Measurements from ENCODE around the gene CTPS2. TPM values are rescaled to one million over a fixed set of nuclear protein-coding genes. Genes with fewer than 3 reads are reported as not detected.

Gene CTPS2
- polyA plus RNA-seq, 1 of the 3 experiments (the other 2 are of a cell fraction): 6.1 TPM

DNA sequence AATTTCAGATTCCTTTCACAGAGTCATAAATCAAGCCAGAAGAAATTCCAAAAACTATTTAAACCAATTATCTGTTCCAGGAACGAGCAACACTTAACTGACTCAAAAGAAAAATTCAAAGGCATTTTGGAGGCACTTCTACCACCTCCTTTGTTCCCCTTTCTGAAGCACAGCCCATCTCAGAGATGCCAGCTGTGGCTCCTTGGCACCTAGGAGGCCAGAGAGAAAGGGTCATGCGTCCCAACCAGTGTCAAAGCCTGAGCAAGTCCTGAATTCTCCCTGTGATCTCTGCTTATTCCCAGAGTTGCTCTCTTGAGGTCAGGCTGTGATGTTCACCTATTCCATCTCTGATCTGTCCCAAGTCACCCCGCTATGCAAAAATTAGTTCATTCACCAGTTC is 167.5 kb downstream of the CTPS2 start (continued):
- TF ChIP-seq, protein P1, sequence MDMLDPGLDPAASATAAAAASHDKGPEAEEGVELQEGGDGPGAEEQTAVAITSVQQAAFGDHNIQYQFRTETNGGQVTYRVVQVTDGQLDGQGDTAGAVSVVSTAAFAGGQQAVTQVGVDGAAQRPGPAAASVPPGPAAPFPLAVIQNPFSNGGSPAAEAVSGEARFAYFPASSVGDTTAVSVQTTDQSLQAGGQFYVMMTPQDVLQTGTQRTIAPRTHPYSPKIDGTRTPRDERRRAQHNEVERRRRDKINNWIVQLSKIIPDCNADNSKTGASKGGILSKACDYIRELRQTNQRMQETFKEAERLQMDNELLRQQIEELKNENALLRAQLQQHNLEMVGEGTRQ (IDR thresholded peaks at IDR 0.05; ENCODE audit: borderline replicate concordance, low read depth, low read length): no peak
- TF ChIP-seq, protein P2, sequence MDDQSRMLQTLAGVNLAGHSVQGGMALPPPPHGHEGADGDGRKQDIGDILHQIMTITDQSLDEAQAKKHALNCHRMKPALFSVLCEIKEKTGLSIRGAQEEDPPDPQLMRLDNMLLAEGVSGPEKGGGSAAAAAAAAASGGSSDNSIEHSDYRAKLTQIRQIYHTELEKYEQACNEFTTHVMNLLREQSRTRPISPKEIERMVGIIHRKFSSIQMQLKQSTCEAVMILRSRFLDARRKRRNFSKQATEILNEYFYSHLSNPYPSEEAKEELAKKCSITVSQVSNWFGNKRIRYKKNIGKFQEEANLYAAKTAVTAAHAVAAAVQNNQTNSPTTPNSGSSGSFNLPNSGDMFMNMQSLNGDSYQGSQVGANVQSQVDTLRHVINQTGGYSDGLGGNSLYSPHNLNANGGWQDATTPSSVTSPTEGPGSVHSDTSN (IDR thresholded peaks at IDR 0.05): no peak
- TF ChIP-seq ELF1 (IDR thresholded peaks at IDR 0.05) (no peak), GABPA (IDR thresholded peaks at IDR 0.05; ENCODE audit: low read depth) (no peak)

Small RNA genes lying within 50 kb of the gene (small RNA-seq; reads per million reads assigned to genes)
- 0 reads per million in 7 experiments for gene MIR548AM

Other genes starting within 250 kb of the CTPS2 start
- gene S100G, start 62.5 kb downstream of the CTPS2 start, polyA plus RNA-seq (2012; rRNA removed): not detected in 2 replicates
- gene SYAP1, start 6.9 kb upstream of the CTPS2 start, polyA plus RNA-seq (2012; rRNA removed): 11.9 and 12.9 TPM in 2 replicates
- gene TXLNG, start 73.8 kb upstream of the CTPS2 start, polyA plus RNA-seq (2012; rRNA removed): 12.1 and 16.6 TPM in 2 replicates
- gene RBBP7, start 157.7 kb upstream of the CTPS2 start, polyA plus RNA-seq (2012; rRNA removed): 172 and 198 TPM in 2 replicates
- 0.62 and 0.73 TPM in 2 replicates for gene REPS2, start 234.0 kb upstream of the CTPS2 start, polyA plus RNA-seq (2012; rRNA removed)

Measured in SK-N-SH (cell line).